Heart left ventricle (tissue), 16 donors: ENCODE measurements around the gene HDAC8. TPM values are rescaled to one million over a fixed set of nuclear protein-coding genes. Genes with fewer than 3 reads are reported as not detected.

Experiments used
- ATAC-seq, 4 donors: fragments of 200-7000 bp; cut with Tn5 transposase; one replicate each; pipeline ENCODE4 v1.9.1; 2020 to 2022; ENCODE audit warnings: moderate library complexity in 4 of 4, mild to moderate bottlenecking in 3 of 4, moderate number of reproducible peaks in 1 of 4
- DNase-seq, 5 donors: peaks; one replicate each; pipeline ENCODE4 v3.0.0-alpha.2; 2020
- H3K27ac ChIP-seq, 12 donors: fragments of 200-600 bp; sonication (generic) in 4 of 12; one replicate each; pipeline versions ENCODE4 v1.5.0 to v1.8.0; 2016 to 2022; ENCODE audit warnings: mild to moderate bottlenecking in 2 of 12
- H3K27me3 ChIP-seq, 9 donors: fragments of 200-600 bp; sonication (generic) in 2 of 9; one replicate each; pipeline versions ENCODE4 v1.5.1 to v1.8.0; 2016 to 2022; ENCODE audit warnings: mild to moderate bottlenecking in 3 of 9
- H3K36me3 ChIP-seq, 9 donors: fragments of 200-600 bp; sonication (generic) in 2 of 9; one replicate each; pipeline versions ENCODE4 v1.5.0 to v1.8.0; 2018 to 2022; ENCODE audit warnings: mild to moderate bottlenecking in 2 of 9
- H3K4me1 ChIP-seq, 12 donors: fragments of 200-600 bp; sonication (generic) in 4 of 12; one replicate each; pipeline versions ENCODE4 v1.5.0 to v1.8.0; 2016 to 2022; ENCODE audit warnings: mild to moderate bottlenecking in 3 of 12
- H3K4me3 ChIP-seq, 12 donors: fragments of 200-600 bp; sonication (generic) in 4 of 12; one replicate each; pipeline versions ENCODE4 v1.5.0 to v1.8.0; 2017 to 2022; ENCODE audit warnings: mild to moderate bottlenecking in 9 of 12, moderate library complexity in 4 of 12
- H3K9me3 ChIP-seq, 12 donors: fragments of 200-600 bp; sonication (generic) in 4 of 12; one replicate each; pipeline versions ENCODE4 v1.5.0 to v1.8.0; 2016 to 2022; ENCODE audit warnings: mild to moderate bottlenecking in 1 of 12
- POLR2A ChIP-seq, 2 donors: fragments of 450-650 bp; IDR thresholded peaks; one replicate each; pipeline ENCODE4 v1.6.1; 2017; ENCODE audit warnings: antibody characterized with exemption in 2 of 2, mild to moderate bottlenecking in 2 of 2, moderate library complexity in 2 of 2
- WGBS, 4 donors: extraction: QIAGEN DNeasy Blood & Tissue Kit in 2 of 4; methylation state at CpG; one replicate each; pipeline versions ENCODE4 v1.1.5 to v1.1.7; 2013 to 2018; 5-methylcytosine and 5-hydroxymethylcytosine counted together
- intact Hi-C, 10 donors: fragments of 100-400 bp; cut with DNase I; formaldehyde crosslinking; loops; one replicate each; pipeline versions ENCODE4 v1.11.1 to v1.14.2; 2022
- polyA plus RNA-seq, 2 donors: library from polyadenylated mRNA; stranded (reverse); fragments of 200-250 nt; gene quantifications; one replicate each; pipeline ENCODE4 v1.2.3, GENCODE V29; 2013
- total RNA-seq, 9 donors: library from RNA; depleted of rRNA in 2 of 9; stranded (reverse); fragments of >200 nt in 2 of 9; fragmentation: NEBNext Ultra II Directional in 3 of 9; extraction: Animal tissue kit (Norgen Biotek cat#: 25700) in 3 of 9; gene quantifications; one replicate each; pipeline versions ENCODE4 v1.1.0 to v1.2.4, GENCODE V29; 2016 to 2023
- TF ChIP-seq, protein P1 (sequence below), 12 donors: fragments of 200-600 bp; sonication (generic) in 4 of 12; IDR thresholded peaks; one replicate each; pipeline versions ENCODE4 v1.5.0 to v1.8.0; 2018 to 2022; ENCODE audit warnings: antibody characterized with exemption in 12 of 12, mild to moderate bottlenecking in 5 of 12
- donor health status: ischemic (EF 13 %, LVEDD 7.1; RV severe dilation, severe dysfunction).
- donor health status: healthy with polysubstance abuse.
- donor health status: DM: no; HTN: yes; CAD: no.
- donor health status: DM: no; HTN: no; CAD: no.
- donor health status: ischemic (EF 25% LVEDD 6.9; RV normal size, moderate dysfunction).
- donor health status: ischemic (EF 25% LVEDD 5.7; RV mildly dilated, moderate dysfunction).
- donor health status: healthy.
- donor health status: DM: yes; HTN: yes; CAD: no.
- donor health status: ischemic (EF 35%, LVEDD 5.7; RV mildly dilated, moderate dysfunction).
- donor health status: nonischemic (EF 11% LVEDD 7.7; RV severe dilation, severe dysfunction).
- donor health status: DM: yes; HTN: yes; CAD: no.
- donor health status: PGD.
- donor health status: ischemic (EF 29% LVEDD 5.4; RV normal size, mild dysfunction).
- donor health status: nonischemic (EF 23%, LVEDD 6.1; RV moderate dilation, normal function).

The HDAC8 gene
- total and polyA plus RNA-seq, 11 donors: 16.1 to 28.1 (median 18.6) TPM

GRCh38 chrX:72532366-72532765 is 40.3 kb downstream of the HDAC8 start:
- DNase-seq (no peak), ATAC-seq (no peak)
- peaks cover 0 to 5% (median 0%) of the 10 kb centered on the region in 9 donors for H3K27me3 ChIP-seq
- intact Hi-C loops: loop anchor here in 2 of 10 donors (10.0 kb wide), 2 partner anchors 148 to 228 kb away; partner anchors contain the start of gene CITED1 (in 1 of the 2)
- H3K27ac ChIP-seq: no peak overlapping the region
- no peak overlapping the region for H3K4me3 ChIP-seq
- H3K4me1 ChIP-seq: peaks cover 0 to 8% (median under 1%) of the 10 kb centered on the region in 12 donors
- WGBS, 4 donors: 82 to 100% (median 91%) methylated on average over 3 of the region's 3 CpGs
- TF ChIP-seq, protein P1, sequence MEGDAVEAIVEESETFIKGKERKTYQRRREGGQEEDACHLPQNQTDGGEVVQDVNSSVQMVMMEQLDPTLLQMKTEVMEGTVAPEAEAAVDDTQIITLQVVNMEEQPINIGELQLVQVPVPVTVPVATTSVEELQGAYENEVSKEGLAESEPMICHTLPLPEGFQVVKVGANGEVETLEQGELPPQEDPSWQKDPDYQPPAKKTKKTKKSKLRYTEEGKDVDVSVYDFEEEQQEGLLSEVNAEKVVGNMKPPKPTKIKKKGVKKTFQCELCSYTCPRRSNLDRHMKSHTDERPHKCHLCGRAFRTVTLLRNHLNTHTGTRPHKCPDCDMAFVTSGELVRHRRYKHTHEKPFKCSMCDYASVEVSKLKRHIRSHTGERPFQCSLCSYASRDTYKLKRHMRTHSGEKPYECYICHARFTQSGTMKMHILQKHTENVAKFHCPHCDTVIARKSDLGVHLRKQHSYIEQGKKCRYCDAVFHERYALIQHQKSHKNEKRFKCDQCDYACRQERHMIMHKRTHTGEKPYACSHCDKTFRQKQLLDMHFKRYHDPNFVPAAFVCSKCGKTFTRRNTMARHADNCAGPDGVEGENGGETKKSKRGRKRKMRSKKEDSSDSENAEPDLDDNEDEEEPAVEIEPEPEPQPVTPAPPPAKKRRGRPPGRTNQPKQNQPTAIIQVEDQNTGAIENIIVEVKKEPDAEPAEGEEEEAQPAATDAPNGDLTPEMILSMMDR (IDR thresholded peaks at IDR 0.05): no peak
- no peak for TF ChIP-seq POLR2A (IDR thresholded peaks at IDR 0.05)
- H3K36me3 ChIP-seq: no peaks in the 10 kb centered on the region
- H3K9me3 ChIP-seq: no peaks in the 10 kb centered on the region

DNA sequence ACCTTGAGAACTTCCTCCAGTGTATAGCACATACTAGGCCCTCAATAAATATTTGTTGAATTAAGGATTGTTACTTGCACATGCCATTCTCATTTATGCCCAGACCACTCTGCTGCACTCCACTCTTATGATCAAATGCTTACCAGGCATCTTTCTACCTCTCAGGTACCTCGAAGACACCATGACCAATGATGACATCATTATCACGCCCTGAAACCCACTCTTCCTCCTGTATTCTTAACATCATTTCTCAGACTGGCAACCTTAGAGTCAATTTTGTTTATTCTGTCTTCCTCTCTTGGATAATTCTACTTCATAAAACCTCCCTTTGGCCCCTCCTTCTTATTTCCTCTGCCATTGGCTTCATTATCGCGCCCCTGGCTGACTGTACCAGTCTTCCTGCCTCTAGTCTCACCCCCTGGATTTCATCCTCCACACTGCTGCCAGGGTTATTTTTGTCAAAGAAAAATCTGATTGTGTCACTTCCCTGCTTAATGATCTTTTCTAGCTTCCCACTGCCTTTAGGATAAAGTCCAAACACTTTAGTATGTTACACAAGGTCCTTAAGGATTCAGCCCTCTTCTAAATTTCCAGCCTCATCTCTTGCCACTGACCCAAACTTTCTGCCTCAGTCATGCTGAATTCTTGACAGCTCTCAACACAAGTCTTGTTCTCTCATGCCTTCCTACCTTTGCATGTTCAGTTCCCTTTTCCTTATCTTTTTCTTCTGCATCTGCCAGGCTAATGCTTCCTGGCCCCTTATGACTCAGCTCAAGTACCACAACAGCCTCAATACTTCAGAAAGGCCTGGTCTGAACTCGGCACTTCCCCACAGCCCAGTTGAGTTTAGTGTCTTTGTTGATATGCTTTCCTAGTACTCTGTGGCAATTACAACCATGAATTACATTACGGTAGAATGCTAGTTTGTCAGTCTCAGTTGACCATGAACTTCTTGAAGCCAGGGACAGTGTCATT is 45.8 kb downstream of the HDAC8 start:
- ATAC-seq: peak in 2 of 4 donors; percentile 18 to 69
- Histone ChIP-seq H3K36me3 (no peaks in the 10 kb centered on the region), H3K9me3 (no peaks in the 10 kb centered on the region), H3K4me3 (no peak overlapping the region), H3K27ac (peak overlapping the region in 2 of 12 donors; percentile 1 to 29), H3K4me1 (peaks cover 0 to 15% (median 0%) of the 10 kb centered on the region in 12 donors), H3K27me3 (peaks cover 0 to 6% (median 0%) of the 10 kb centered on the region in 9 donors)
- intact Hi-C loops: no loop called here
- TF ChIP-seq, protein P1 (IDR thresholded peaks at IDR 0.05): no peak
- TF ChIP-seq POLR2A (IDR thresholded peaks at IDR 0.05): no peak
- WGBS, 4 donors: 53 to 64% (median 57%) methylated on average over 6 of the region's 6 CpGs
- no peak for DNase-seq

DNA sequence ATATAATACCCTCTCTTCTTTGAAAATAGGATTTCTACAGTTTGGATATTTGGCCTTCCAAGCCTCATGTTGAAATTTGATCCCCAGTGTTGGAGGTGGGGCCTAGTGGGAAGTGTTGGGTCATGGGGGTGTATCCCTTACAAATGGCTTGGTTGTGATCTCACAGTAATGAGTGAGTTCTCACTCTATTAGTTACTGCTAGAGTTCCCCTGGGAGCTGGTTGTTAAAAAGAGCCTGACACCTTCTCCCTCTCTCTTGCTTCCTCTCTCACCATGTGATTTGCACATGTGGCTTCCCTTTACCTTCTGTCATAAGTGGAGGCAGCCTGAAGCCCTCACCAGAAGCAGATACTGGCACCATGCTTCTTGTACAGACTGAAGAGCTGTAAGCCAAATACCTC is 73.9 kb downstream of the HDAC8 start:
- no peak for TF ChIP-seq POLR2A (IDR thresholded peaks at IDR 0.05)
- TF ChIP-seq, protein P1 (IDR thresholded peaks at IDR 0.05): no peak

GRCh38 chrX:72495046-72495445 is 77.6 kb downstream of the HDAC8 start:
- no peak for DNase-seq
- intact Hi-C loops: no loop called here
- H3K4me1 ChIP-seq: peaks cover 0 to 2% (median 0%) of the 10 kb centered on the region in 12 donors
- H3K9me3 ChIP-seq: peaks cover 0 to 8% (median 0%) of the 10 kb centered on the region in 12 donors
- no peak overlapping the region for H3K27ac ChIP-seq
- WGBS, 4 donors: 62 to 76% (median 72%) methylated on average over 6 of the region's 6 CpGs
- no peaks in the 10 kb centered on the region for H3K36me3 ChIP-seq
- peaks cover 0 to 5% (median 0%) of the 10 kb centered on the region in 9 donors for H3K27me3 ChIP-seq
- ATAC-seq: peak in 1 of 4 donors; percentile 24
- H3K4me3 ChIP-seq: no peak overlapping the region
- no peak for TF ChIP-seq POLR2A (IDR thresholded peaks at IDR 0.05)
- TF ChIP-seq, protein P1 (IDR thresholded peaks at IDR 0.05): no peak

More for the DNA sequence above, 73.9 kb downstream of the HDAC8 start:
- DNase-seq (no peak), ATAC-seq (no peak)
- Histone ChIP-seq H3K4me3 (no peak overlapping the region), H3K27me3 (peaks cover 0 to 5% (median 0%) of the 10 kb centered on the region in 9 donors), H3K9me3 (peaks cover 0 to 16% (median 0%) of the 10 kb centered on the region in 12 donors), H3K36me3 (no peaks in the 10 kb centered on the region), H3K27ac (no peak overlapping the region), H3K4me1 (peaks cover 0 to 2% (median 0%) of the 10 kb centered on the region in 12 donors)
- intact Hi-C loops: no loop called here
